ENCODE data around the gene ACER1.

DNA sequence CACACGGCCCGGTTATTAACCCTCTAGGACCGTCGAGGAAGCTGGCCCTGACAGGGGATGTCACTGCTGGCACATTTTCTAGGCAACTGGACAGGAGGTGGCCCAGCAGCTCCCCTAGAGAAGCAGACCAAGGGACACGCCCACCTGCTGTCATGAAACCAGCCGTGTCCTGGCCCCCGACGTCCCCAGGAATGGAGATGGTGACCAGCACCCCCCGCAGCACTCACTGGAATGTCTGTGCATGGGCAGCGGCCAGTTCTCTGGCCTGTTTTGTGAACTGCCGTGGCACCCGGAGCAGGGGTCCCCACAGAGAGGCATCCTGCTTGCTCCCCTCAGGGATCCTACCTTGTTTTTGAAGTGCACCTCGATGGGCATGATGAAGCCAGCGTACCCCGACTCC is 71.5 kb downstream of the ACER1 start:
- TF ChIP-seq, protein P1, sequence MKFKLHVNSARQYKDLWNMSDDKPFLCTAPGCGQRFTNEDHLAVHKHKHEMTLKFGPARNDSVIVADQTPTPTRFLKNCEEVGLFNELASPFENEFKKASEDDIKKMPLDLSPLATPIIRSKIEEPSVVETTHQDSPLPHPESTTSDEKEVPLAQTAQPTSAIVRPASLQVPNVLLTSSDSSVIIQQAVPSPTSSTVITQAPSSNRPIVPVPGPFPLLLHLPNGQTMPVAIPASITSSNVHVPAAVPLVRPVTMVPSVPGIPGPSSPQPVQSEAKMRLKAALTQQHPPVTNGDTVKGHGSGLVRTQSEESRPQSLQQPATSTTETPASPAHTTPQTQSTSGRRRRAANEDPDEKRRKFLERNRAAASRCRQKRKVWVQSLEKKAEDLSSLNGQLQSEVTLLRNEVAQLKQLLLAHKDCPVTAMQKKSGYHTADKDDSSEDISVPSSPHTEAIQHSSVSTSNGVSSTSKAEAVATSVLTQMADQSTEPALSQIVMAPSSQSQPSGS (tag by site-specific recombination; IDR thresholded peaks at IDR 0.05; ENCODE audit: low read depth) = no peak
- TF ChIP-seq, protein P2, sequence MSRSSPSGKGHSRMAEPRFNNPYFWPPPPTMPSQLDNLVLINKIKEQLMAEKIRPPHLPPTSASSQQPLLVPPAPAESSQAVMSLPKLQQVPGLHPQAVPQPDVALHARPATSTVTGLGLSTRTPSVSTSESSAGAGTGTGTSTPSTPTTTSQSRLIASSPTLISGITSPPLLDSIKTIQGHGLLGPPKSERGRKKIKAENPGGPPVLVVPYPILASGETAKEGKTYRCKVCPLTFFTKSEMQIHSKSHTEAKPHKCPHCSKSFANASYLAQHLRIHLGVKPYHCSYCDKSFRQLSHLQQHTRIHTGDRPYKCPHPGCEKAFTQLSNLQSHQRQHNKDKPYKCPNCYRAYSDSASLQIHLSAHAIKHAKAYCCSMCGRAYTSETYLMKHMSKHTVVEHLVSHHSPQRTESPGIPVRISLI (tag by site-specific recombination; IDR thresholded peaks at IDR 0.05) = no peak
- TF ChIP-seq, protein P3, sequence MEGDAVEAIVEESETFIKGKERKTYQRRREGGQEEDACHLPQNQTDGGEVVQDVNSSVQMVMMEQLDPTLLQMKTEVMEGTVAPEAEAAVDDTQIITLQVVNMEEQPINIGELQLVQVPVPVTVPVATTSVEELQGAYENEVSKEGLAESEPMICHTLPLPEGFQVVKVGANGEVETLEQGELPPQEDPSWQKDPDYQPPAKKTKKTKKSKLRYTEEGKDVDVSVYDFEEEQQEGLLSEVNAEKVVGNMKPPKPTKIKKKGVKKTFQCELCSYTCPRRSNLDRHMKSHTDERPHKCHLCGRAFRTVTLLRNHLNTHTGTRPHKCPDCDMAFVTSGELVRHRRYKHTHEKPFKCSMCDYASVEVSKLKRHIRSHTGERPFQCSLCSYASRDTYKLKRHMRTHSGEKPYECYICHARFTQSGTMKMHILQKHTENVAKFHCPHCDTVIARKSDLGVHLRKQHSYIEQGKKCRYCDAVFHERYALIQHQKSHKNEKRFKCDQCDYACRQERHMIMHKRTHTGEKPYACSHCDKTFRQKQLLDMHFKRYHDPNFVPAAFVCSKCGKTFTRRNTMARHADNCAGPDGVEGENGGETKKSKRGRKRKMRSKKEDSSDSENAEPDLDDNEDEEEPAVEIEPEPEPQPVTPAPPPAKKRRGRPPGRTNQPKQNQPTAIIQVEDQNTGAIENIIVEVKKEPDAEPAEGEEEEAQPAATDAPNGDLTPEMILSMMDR (tag by site-specific recombination; IDR thresholded peaks at IDR 0.05) = no peak
- TF ChIP-seq GLI2 (tag by site-specific recombination; IDR thresholded peaks at IDR 0.05; ENCODE audit: borderline replicate concordance, low read depth) = no peak
- no peak for TF ChIP-seq ZNF157 (tag by site-specific recombination; IDR thresholded peaks at IDR 0.05)
- TF ChIP-seq ZNF777 (tag by site-specific recombination; IDR thresholded peaks at IDR 0.05; ENCODE audit: borderline replicate concordance) = no peak
- no peak for TF ChIP-seq TRIM28 (IDR thresholded peaks at IDR 0.05; ENCODE audit: borderline replicate concordance, low read length)
- TF ChIP-seq, protein P4, sequence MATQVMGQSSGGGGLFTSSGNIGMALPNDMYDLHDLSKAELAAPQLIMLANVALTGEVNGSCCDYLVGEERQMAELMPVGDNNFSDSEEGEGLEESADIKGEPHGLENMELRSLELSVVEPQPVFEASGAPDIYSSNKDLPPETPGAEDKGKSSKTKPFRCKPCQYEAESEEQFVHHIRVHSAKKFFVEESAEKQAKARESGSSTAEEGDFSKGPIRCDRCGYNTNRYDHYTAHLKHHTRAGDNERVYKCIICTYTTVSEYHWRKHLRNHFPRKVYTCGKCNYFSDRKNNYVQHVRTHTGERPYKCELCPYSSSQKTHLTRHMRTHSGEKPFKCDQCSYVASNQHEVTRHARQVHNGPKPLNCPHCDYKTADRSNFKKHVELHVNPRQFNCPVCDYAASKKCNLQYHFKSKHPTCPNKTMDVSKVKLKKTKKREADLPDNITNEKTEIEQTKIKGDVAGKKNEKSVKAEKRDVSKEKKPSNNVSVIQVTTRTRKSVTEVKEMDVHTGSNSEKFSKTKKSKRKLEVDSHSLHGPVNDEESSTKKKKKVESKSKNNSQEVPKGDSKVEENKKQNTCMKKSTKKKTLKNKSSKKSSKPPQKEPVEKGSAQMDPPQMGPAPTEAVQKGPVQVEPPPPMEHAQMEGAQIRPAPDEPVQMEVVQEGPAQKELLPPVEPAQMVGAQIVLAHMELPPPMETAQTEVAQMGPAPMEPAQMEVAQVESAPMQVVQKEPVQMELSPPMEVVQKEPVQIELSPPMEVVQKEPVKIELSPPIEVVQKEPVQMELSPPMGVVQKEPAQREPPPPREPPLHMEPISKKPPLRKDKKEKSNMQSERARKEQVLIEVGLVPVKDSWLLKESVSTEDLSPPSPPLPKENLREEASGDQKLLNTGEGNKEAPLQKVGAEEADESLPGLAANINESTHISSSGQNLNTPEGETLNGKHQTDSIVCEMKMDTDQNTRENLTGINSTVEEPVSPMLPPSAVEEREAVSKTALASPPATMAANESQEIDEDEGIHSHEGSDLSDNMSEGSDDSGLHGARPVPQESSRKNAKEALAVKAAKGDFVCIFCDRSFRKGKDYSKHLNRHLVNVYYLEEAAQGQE (tag by site-specific recombination; IDR thresholded peaks at IDR 0.05) = no peak
- TF ChIP-seq ZNF76 (tag by site-specific recombination; IDR thresholded peaks at IDR 0.05; ENCODE audit: borderline replicate concordance, low read depth) = no peak
- TF ChIP-seq, protein P5, sequence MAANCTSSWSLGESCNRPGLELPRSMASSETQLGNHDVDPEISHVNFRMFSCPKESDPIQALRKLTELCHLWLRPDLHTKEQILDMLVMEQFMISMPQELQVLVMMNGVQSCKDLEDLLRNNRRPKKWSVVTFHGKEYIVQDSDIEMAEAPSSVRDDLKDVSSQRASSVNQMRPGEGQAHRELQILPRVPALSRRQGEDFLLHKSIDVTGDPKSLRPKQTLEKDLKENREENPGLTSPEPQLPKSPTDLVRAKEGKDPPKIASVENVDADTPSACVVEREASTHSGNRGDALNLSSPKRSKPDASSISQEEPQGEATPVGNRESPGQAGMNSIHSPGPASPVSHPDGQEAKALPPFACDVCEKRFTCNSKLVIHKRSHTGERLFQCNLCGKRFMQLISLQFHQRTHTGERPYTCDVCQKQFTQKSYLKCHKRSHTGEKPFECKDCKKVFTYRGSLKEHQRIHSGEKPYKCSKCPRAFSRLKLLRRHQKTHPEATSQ (tag by site-specific recombination; IDR thresholded peaks at IDR 0.05) = no peak
- TF ChIP-seq, protein P6, sequence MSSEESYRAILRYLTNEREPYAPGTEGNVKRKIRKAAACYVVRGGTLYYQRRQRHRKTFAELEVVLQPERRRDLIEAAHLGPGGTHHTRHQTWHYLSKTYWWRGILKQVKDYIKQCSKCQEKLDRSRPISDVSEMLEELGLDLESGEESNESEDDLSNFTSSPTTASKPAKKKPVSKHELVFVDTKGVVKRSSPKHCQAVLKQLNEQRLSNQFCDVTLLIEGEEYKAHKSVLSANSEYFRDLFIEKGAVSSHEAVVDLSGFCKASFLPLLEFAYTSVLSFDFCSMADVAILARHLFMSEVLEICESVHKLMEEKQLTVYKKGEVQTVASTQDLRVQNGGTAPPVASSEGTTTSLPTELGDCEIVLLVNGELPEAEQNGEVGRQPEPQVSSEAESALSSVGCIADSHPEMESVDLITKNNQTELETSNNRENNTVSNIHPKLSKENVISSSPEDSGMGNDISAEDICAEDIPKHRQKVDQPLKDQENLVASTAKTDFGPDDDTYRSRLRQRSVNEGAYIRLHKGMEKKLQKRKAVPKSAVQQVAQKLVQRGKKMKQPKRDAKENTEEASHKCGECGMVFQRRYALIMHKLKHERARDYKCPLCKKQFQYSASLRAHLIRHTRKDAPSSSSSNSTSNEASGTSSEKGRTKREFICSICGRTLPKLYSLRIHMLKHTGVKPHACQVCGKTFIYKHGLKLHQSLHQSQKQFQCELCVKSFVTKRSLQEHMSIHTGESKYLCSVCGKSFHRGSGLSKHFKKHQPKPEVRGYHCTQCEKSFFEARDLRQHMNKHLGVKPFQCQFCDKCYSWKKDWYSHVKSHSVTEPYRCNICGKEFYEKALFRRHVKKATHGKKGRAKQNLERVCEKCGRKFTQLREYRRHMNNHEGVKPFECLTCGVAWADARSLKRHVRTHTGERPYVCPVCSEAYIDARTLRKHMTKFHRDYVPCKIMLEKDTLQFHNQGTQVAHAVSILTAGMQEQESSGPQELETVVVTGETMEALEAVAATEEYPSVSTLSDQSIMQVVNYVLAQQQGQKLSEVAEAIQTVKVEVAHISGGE (tag by site-specific recombination; conservative IDR thresholded peaks at IDR 0.05; ENCODE audit: low read depth) = no peak
- TF ChIP-seq YY1 (tag by site-specific recombination; IDR thresholded peaks at IDR 0.05) = no peak
- TF ChIP-seq ZNF274 (IDR thresholded peaks at IDR 0.05; ENCODE audit: low read length) = no peak
- TF ChIP-seq ZNF274 (tag by site-specific recombination; IDR thresholded peaks at IDR 0.05; ENCODE audit: borderline replicate concordance) = no peak
- no peak for TF ChIP-seq ZNF350 (tag by site-specific recombination; IDR thresholded peaks at IDR 0.05)
